ENCODE measurements around the gene ITIH4.

Gene ITIH4

DNA sequence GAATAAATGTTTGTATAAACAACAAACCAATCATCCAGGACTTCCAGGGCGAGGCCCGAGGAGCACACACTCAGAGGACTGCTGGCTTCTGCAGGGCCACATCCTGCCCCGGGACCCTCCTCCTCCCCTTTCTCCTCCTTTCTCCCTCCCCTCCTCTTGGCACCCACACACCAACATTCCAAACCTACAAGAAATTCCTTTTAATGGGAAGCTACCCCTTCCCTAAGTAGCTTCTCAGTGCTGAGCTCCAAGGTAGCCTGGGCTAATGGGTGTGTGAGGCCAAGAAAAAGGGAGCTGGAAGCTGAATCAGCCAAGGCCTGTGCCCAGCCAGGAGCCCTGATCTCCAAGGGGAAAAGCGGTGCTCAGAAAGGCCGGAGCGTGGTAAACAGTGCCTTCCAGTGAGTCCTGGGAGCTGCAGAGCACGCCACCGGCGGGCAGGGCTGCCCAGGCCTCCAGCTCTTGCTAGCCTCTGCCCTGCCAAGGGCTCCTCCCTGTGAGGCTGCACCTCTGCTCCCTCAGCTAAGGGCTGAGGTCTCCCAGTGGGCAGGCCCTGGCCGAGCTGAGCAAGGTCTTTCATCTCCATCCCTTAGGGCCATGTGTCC lies 32.0 kb downstream of the ITIH4 start:
- no peak for DNase-seq (ENCODE audit: low read depth in 3 of 3)

DNA sequence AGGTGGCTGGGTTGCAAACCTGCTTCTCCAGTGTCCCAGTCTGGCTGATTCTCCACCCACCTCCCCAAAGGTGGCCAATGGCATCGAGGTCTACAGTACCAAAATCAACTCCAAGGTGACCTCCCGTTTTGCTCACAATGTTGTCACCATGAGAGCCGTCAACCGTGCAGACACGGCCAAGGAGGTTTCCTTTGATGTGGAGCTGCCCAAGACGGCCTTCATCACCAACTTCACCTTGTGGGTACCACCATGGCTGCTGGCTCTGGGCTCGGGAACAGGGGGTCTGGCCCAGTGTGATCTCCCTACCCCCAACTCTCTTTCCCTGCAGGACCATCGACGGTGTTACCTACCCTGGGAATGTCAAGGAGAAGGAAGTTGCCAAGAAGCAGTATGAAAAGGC lies 34.1 kb downstream of the ITIH4 start:
- no peak for DNase-seq (ENCODE audit: low read depth in 3 of 3)

DNA sequence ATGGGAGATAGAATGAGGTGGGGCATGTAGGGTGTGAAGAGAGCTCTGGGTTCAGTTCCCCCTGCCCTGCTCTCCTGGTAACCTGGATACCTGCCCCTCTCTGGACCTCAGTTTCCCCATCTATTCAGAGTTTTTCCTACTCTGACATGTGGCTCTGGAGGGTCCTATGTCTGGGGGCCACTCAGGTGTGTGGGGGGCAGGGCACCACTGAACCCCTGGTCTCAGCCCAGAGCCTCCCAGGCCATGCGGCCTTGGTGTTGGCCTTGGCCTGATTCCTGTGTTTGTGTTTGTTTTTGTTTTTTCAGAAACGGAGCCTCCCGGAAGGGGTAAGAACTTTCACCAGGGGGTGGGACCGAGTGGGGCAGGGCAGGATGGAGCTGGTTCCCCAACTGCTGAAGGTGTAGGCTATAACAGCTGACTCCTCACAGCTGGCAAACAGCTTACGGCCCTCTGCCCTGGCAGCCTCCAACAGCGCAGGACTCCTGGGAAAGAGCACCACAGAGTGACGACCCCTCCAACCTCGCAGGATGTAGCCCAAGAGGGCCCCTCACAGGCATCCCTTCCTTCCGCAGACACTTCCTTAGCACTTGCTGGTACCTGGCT lies 35.1 kb downstream of the ITIH4 start:
- no peak for DNase-seq (ENCODE audit: low read depth in 3 of 3)

DNA sequence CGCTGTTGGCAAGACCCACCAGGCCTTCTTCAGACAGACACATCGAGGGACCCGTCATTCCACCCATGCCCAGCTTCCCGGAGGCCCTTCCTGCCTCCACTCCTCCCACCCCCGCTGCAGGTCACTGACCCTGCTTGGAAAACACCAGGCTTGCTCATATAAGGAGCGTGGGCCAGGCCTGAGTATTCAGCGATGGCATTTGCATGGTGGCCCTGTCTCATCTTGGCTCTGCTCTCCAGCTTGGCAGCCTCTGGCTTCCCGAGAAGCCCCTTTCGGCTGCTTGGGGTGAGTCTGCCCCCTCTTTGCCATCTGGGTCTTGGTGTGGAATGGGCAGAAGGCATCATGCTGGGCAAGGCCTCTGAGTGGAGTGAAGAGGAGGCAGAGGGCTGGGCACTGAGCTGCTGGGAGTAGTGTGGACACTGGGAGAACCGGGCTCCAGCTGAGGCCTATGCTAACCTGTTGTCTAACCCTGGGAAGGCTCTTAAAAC lies 35.8 kb downstream of the ITIH4 start, which contains the start of gene ITIH3:
ITIH3 (plus strand) TSS at position 185 of the 488 bp plus-strand sequence; CDS start at position 193, 8 bp downstream.
- DNase-seq (ENCODE audit: low read depth in 3 of 3), result no peak

DNA sequence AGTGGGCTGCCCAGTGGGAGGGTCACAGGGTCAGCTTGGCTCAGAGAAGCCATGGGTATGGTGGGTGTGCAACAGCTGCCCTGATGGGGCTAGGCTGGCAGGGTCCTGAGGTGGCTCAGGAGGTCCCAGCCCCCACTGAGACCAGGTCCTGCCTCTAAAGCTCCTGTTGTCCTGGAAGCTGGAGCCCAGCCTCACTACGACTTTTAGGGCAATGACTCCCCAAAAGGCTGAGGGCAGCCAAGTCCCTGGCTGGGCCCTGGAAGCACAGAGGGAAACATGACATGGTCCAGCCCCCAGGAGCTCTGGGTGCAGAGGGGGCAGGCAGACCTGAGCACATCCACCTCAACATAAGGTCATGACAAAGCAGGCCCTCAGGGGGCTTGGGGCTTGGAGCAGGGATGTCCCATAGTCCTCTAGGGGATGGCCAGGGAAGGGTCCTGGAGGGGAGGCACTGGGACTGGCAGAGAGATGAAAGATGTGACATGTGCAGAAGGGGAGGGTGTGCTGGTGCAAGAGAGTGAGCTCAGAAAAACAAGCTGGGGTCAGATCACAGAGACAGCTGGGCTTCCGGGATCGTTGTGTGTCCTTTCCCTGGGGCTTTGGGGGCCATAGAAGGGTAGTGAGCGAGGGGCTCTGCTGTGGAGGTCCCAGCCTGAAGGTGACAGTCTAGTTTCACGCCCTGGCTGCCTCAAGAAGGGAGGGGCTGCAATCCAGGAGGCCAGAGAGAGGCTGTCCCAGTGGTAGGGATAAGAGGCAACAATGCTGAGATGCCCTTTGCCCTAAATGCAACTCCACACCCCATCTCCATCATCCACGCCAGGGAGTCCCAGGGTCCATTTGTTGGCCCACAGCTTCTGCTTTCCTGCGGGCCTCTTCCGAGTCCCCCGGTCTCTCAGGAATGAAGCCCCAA lies 36.5 kb downstream of the ITIH4 start:
- DNase-seq (ENCODE audit: low read depth in 3 of 3), result no peak

DNA sequence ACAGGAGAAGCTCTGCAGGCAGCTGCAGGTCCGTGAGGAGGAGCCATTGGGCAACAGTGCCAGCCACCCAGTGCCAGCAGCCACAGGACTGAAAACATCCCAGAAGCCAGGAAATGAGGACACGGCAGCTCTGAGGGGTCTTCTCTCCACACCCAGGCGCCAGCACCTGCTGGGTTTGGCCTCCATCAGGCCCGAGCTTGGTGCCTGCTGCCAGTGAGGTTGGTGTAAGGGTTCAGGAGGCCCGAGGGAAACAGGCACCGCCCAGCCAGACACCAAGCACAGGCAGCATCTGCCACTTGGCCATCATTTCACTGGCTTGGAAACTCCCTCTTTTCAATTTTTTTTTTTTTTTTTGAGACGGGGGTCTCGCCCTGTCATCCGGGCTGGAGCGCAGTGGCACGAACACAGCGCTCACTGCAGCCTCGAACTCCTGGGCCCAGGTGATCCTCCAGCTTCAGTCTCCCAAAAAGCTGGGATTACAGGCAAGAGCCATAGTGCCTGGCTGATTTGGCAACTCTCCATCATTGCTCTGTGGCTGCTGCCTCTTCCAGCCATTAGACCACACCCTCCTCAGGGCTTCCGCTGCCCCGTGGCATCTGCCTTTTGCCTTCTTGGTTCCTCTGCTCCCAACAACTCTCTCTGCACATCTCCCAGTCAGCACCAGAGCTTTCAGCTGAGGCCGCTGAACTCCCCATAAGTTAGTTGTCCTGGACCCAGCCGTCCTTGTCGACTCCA lies 37.3 kb downstream of the ITIH4 start:
- DNase-seq (ENCODE audit: low read depth in 3 of 3), result no peak

DNA sequence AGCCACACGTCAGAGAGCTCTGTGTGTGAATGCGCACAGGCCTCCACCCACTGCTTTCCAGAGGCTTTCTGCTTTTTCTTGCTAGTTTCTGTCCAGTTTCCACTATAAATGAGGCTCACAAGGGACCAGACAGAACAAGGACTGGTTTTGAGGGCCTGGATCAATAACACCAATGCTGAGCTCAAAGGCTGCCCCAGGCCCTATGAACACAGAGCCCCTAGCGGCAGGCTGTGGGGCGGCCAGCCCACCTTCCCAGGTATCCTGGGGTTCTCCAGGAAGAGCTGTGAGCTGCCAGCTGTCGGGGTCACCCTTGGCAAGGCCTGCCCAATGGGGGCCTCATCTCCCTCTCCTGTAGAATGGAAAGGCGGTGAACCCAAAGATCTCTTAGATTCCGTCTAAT lies 38.1 kb downstream of the ITIH4 start:
- DNase-seq (ENCODE audit: low read depth in 3 of 3), result no peak

DNA sequence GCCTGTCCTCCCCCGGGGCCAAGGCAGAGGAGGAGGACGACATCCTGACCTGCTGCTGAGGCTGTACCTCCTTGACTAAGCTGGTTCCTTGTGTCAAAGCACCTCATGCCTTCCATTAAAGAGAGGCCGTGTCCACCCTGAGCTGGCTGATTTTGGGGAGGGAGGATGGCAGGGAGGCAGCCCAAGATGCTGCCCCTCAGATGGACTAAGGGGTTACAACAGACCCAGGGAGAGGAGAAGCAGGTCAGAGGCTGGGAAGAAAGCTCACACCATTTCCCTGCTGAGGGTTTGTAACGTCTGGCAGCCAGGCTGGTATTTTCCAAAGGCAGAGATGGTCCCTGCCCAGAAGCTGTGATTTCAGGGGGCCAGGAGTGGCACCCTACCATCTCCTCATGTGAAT lies 38.5 kb downstream of the ITIH4 start:
- DNase-seq (ENCODE audit: low read depth in 3 of 3), result no peak

DNA sequence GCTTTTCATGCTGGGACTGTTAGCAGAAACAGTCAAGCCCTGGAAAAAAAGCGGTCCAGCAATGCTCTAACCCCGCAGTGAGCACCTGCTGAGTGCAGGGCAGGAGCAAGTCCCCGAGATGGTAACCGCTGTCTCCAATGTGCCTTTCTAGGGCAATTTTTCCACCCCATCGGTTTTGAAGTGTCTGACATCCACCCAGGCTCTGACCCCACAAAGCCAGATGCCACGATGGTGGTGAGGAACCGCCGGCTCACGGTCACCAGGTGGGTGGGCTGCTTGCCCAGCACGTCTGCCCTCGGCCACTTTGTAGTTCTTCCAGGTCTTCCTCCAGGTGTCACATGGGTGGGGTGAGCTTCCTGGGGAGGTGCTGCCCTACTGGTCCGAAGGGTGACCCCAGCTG lies 39.1 kb downstream of the ITIH4 start:
- no peak for DNase-seq (ENCODE audit: low read depth in 3 of 3)

DNA sequence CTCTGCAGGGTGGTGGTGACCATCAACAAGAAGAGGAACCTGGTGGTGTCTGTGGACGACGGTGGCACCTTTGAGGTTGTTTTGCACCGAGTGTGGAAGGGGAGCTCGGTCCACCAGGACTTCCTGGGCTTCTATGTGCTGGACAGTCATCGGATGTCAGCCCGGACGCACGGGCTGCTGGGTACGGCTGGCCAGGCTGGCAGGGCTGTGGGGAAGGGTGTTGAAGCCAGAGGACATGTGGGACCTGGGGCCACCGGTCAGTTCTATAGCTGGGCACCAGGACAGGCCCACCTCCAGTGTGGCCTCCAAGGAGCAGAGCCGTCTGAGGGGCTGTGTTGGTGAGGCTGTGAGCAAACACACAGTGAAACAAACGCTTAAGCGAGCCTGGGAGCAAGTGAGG lies 39.7 kb downstream of the ITIH4 start:
- DNase-seq (ENCODE audit: low read depth in 3 of 3), result no peak

DNA sequence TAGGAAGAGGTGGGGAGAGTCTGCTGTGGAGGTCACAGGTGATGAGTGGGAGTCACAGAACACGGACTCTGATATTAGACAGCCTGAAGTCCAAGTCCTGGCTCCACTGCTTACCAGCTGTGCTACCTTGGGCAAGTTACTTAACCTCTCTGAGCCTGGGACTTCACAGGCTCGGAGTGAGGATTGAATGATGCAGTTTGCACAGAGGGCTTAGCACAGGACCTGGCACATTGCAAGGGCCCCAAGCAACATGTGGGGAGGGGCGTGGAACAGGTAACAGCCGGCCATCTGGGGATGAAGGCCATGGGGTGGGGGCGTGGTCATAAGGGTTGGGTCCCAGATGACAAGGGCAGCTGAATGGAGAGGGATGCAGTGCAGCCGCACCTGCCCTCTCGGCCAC lies 40.1 kb downstream of the ITIH4 start:
- DNase-seq (ENCODE audit: low read depth in 3 of 3), result no peak

DNA sequence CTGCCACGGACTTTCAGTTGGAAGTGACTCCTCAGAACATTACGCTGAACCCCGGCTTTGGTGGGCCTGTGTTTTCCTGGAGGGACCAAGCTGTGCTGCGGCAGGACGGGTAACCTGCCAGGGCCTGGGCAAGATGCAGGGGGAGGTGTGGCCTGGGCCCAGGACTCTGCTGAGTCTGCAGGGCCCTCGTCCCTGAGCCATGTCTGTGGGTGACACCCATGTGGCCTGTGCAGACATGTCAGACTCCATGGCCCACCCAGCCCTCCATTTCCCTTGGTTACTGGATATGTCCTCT lies 40.8 kb downstream of the ITIH4 start:
- no peak for DNase-seq (ENCODE audit: low read depth in 3 of 3)

DNA sequence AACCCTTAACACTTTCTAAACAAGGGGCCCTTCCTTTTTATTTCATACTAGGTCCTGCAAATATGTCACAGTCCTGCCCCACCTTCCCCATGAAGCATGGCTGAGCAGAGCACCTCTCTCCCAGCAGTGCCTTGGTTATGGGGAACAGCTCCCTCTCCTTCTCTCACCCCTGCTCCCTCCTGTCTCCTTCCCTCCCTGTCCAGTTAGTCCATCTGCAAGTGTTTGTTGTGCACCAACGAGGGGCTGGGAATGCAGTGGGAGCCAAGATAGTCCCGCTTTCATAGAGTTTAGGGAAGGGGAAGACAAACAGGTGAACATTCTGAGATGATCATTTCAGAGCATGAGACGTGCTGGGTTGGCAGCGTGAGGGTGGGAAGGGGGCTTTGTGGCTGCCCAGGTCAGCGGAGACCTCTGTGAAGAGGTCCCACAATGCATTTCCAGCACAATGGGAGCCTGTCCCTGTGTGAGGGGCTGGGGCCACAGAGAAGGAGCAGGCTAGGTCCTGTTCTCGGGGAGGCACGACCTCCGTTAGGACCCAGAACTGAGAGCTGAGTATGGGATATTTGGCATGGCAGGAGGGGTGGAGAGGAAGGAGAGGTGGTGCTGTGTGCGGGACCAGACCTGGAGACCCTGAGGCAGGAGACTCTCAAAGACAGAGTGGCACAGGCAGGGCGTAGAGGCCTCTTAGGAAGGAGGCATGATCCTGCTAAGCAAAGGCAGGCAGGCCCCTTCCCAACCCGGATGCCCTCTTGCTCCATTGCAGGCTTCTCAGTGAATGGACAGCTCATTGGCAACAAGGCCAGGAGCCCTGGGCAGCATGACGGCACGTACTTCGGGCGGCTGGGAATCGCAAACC lies 41.4 kb downstream of the ITIH4 start:
- DNase-seq (ENCODE audit: low read depth in 3 of 3), result no peak

DNA sequence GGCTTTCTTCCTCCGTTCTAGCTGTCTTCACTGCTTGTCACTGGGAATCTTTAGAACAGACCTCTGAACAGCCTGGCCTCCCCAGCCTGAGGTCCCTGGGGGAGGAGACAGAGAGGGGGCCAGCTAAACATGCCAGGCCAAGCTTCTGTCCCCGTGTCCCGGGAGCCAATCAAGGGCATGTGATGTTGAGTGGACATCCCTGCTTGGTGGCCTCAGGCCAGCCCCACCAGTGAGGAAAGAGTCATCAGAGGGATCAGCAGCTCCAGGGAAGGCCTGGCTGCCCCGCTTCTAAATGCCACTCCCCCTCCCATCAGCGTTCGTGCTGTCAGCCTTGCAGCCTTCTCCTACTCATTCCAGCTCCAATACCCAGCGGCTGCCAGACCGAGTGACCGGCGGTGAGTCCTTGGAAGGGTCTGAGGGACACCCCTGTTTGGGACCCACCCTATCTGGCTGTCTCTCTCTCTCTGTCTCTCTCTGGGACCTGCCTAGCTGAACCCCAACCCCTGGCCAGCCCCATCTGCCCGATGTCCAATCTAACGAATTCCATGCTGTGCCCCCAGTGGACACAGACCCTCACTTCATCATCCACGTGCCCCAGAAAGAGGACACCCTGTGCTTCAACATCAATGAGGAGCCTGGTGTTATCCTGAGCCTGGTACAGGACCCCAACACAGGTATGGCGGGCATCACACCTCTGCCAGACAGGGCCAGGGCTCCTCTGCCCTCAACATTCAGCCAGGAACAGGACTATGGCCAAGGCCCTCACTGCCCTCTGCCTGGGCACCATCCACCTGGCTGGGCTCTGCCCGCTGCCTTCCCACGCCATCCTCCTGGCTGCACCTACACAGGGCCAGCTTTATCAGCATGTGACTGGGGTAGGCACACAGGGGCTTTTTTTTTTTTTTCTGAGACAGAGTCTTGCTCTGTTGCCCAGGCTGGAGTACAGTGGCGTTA lies 42.5 kb downstream of the ITIH4 start:
- DNase-seq (ENCODE audit: low read depth in 3 of 3), result no peak

DNA sequence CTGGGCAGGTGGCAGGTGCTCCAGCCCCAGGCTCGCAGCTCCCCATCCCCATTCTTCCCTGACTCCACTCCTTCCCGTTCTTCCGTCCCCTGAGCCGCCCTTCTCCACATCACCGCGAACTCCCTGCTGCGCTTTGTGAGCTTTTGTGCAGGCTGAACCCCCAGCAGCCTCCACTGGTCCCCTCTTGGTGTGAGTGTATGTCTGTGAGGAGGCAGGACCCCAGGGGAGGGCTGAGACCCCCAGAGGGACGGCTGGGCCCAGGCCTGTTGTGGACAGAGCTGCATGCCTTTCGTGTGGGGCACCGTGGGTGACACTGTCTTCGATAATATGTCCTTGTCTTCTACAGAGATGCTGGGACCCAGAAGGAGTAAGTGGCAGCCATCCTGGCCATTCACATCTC lies 43.2 kb downstream of the ITIH4 start:
- no peak for DNase-seq (ENCODE audit: low read depth in 3 of 3)

DNA sequence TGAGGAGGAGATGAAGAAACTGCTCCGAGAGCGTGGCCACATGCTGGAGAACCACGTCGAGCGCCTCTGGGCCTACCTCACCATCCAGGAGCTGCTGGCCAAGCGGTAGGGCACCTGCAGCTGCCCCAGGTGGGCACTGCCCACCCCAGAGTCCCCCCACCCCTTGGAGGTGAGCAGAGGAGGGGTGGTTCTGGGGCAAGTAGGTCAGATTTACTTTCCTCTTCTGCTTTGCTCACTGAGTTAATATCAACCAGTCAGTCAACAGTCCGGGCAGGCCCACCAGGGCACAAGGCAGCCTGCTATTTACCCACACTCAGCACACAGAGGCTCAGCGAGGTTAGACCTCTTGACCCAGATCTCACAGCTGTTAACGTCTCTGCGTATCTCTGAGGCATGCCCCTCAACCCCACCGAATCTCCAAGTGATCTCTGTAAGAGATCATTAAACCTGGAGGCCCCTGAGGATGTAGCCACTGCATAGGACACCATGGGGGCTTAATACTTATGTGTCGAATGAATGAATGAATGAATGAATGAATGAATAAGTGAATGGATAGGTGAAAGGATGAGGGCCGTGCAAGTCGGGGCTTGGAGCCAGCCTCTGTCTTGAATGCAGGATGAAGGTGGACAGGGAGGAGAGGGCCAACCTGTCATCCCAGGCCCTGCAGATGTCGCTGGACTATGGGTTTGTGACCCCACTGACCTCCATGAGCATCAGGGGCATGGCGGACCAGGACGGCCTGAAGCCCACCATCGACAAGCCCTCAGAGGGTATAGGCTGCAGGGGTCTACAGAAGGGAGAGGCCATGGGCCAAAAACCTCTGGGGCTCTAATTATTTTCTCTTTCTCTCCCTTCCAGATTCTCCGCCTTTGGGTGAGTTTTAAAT lies 43.9 kb downstream of the ITIH4 start:
- no peak for DNase-seq (ENCODE audit: low read depth in 3 of 3)

DNA sequence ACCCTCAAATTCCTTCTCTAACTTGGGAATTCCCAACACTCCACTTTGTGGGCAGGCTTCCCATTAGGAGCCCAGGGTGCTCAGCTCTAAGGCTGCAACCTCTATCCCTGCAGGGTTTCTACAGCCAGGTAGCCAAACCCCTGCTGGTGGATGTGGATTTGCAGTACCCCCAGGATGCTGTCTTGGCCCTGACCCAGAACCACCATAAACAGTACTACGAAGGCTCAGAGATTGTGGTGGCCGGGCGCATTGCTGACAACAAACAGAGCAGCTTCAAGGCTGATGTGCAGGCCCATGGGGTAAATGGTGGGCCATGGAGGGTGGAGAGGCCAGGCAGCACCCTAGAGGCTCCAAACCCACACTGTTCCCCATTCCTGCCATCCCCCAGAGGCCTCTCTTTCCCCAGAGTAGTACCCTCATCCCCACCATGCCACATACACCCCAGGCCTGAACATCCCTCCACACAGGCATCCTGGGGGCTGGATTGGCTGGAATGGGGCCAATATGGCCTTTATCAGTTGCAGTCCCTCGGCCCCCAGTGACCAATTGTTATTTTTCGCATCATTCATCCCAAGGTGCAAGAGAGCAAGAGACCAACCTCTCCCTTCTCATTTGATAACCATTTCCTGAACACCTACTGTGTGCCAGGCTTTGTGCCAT lies 45.4 kb downstream of the ITIH4 start:
- no peak for DNase-seq (ENCODE audit: low read depth in 3 of 3)

DNA sequence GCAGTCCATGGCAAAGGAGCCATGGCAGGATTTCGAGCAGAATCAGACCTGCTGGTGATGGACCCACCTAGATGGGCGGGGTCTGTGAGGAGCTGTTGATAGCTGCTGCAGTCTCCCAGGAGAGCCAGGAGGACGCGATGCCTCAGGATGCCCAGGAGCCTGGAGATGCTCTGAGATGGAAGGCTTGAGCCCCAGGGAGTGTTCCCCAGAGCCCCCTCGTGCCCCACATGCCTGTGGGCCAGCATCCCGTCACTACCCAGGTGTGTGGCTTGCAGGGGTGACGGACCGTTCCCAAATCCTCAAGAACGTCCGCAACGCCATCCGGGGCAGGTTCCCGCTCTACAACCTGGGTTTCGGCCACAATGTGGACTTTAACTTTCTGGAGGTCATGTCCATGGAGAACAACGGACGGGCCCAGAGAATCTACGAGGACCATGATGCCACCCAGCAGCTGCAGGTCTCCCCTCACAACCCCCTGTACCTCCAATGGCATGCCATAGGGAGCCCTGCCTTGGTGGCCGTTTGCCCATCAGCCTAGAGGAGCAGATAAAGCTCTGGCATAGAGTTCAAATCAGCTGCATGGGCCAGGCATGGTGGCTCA lies 46.4 kb downstream of the ITIH4 start:
- DNase-seq (ENCODE audit: low read depth in 3 of 3), result no peak
